Measurements from ENCODE around the gene RNF26.

Gene RNF26

GRCh38 chr11:119345685-119346084, 11.4 kb downstream of the RNF26 start:
- TF ChIP-seq CTCF (IDR thresholded peaks at IDR 0.05; ENCODE audit: borderline replicate concordance, insufficient read depth, low read depth, low read length) = no peak
- no peak overlapping the region for H3K4me3 ChIP-seq (ENCODE audit: low read depth, low read length)

GRCh38 chr11:119346605-119347004, 12.3 kb downstream of the RNF26 start, which contains the start of gene MFRP:
MFRP (minus strand) TSS chr11:119346705; CDS start chr11:119346513, 192 bp downstream.
- no peak within 1 kb of the TSS for H3K4me3 ChIP-seq (ENCODE audit: low read depth, low read length)
- TF ChIP-seq CTCF (IDR thresholded peaks at IDR 0.05; ENCODE audit: borderline replicate concordance, insufficient read depth, low read depth, low read length) = no peak

GRCh38 chr11:119347242-119347641, 12.9 kb downstream of the RNF26 start:
- H3K4me3 ChIP-seq (ENCODE audit: low read depth, low read length) = no peak overlapping the region
- no peak for TF ChIP-seq CTCF (IDR thresholded peaks at IDR 0.05; ENCODE audit: borderline replicate concordance, insufficient read depth, low read depth, low read length)

GRCh38 chr11:119347940-119348605, 13.7 kb downstream of the RNF26 start:
- TF ChIP-seq CTCF (IDR thresholded peaks at IDR 0.05; ENCODE audit: borderline replicate concordance, insufficient read depth, low read depth, low read length) = no peak
- no peak overlapping the region for H3K4me3 ChIP-seq (ENCODE audit: low read depth, low read length)

GRCh38 chr11:119350302-119350701, 16.0 kb downstream of the RNF26 start:
- H3K4me3 ChIP-seq (ENCODE audit: low read depth, low read length) = no peak overlapping the region
- TF ChIP-seq CTCF (IDR thresholded peaks at IDR 0.05; ENCODE audit: borderline replicate concordance, insufficient read depth, low read depth, low read length) = no peak

GRCh38 chr11:119351232-119351631, 16.9 kb downstream of the RNF26 start:
- no peak overlapping the region for H3K4me3 ChIP-seq (ENCODE audit: low read depth, low read length)
- TF ChIP-seq CTCF (IDR thresholded peaks at IDR 0.05; ENCODE audit: borderline replicate concordance, insufficient read depth, low read depth, low read length) = no peak

GRCh38 chr11:119352857-119353260, 18.5 kb downstream of the RNF26 start:
- no peak for TF ChIP-seq CTCF (IDR thresholded peaks at IDR 0.05; ENCODE audit: borderline replicate concordance, insufficient read depth, low read depth, low read length)

More at GRCh38 chr11:119352857-119353260, 18.5 kb downstream of the RNF26 start:
- no peak overlapping the region for H3K4me3 ChIP-seq (ENCODE audit: low read depth, low read length)

Measured in GM12875 (cell line).